SW480 (cell line): Measurements from ENCODE around the gene SORL1.
"Not testable (repeated sequence)": the region's sequence is repeated elsewhere in the genome, so short reads cannot be mapped to it uniquely, and the experiment has no call there.

ENCODE experiments used
- DNase-seq: peaks from one replicate; pipeline ENCODE4 v3.0.0-alpha.2; 2016; ENCODE audit warnings: low spot score

Gene SORL1

GRCh38 chr11:121474680-121475079 lies 22.6 kb downstream of the SORL1 start:
- DNase-seq = no peak

DNA sequence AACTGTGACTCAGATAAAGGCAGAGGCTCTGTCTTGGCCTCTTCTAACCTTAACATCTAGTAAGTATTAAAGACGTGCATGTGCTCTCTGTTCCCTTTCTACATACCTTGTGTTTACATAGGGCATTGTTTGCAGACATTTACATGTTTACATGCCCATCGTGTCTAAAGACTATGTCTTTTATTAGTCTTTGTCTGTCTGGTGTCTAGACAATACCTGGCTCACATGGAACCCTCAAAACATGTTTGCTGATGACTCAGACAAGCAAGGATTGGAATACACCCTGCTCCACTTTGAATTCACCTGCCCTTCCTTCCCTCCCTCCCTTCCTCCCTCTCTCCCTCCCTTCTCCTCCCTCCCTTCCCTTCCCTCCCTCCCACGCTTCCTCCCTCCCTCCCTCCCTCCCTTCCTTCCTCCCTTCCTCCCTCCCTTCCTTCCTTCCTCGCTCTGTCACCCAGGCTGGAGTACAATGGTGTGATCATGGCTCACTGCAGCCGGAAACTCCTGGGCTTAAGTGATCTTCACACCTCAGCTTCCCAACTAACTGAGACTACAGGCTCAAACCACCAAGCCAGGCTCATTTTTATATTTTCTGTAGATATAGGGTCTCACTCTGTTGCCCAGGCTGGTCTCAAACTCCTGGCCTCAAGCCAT lies 24.4 kb downstream of the SORL1 start:
- DNase-seq = peak; percentile 76

- no peak for DNase-seq
These were observed 26.2 kb downstream of the SORL1 start for GRCh38 chr11:121478226-121478894.

DNA sequence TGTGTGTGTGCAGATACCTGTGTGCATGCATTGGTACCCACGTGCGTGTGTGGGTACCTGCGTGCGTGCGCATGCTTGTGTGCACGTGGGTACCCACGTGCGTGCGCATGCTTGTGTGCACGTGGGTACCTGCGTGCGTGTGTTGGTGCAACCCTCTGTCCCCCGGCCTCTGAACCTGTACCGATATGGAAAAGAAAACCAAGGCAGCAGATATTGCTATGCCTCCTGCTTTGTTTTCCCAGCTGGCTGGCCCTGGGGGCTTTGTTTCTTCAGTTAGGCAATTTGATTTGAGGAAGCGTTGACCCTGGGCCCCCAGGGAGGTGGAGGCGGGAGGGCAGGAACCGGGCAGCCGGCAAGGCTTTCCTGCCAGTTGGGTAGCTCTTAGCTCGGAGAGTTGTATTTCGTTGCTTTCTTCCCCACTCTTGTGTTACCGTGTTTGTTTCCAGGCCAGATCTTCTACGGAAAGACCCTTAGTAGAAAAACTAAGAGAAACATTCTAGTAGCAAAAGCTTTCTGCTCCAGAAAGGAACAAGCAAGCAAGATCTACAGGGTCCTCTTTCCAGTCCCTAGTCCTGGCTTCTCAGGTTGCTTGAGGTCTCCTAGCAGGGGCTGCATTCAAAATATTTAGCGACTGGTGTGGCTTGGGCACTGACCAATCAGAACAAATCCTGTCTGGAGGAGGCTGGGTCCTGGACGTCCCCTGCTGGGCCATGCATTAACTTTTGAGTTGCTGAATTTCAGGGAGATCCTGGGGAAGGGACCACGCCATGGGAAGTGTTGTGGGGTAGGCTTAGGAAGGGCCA lies 27.0 kb downstream of the SORL1 start:
- no peak for DNase-seq

GRCh38 chr11:121479698-121480238 lies 27.7 kb downstream of the SORL1 start:
- no peak for DNase-seq

DNA sequence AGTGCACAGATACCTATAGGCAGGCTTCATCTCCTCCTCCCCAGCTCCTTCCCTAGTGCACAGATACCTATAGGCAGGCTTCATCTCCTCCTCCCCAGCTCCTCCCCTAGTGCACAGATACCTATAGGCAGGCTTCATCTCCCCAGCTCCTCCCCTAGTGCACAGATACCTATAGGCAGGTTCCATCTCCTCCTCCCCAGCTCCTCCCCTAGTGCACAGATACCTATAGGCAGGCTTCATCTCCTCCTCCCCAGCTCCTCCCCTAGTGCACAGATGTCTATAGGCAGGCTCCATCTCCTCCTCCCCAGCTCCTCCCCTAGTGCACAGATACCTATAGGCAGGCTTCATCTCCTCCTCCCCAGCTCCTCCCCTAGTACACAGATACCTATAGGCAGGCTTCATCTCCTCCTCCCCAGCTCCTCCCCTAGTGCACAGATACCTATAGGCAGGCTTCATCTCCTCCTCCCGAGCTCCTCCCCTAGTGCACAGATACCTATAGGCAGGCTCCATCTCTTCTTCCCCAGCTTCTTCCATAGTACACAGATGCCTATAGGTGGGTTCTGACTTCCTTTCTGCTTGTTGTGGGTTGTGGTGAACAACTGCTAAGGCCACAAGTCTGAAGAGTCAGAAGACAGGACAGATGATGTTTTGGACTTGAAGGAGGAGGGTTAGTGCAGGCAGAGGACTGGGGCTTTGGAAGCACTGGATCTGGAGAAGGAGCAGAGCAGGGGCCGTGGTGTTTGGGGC lies 29.5 kb downstream of the SORL1 start:
- not testable (repeated sequence) for DNase-seq

- no peak for DNase-seq
These were observed 30.4 kb downstream of the SORL1 start for GRCh38 chr11:121482231-121483129.

DNA sequence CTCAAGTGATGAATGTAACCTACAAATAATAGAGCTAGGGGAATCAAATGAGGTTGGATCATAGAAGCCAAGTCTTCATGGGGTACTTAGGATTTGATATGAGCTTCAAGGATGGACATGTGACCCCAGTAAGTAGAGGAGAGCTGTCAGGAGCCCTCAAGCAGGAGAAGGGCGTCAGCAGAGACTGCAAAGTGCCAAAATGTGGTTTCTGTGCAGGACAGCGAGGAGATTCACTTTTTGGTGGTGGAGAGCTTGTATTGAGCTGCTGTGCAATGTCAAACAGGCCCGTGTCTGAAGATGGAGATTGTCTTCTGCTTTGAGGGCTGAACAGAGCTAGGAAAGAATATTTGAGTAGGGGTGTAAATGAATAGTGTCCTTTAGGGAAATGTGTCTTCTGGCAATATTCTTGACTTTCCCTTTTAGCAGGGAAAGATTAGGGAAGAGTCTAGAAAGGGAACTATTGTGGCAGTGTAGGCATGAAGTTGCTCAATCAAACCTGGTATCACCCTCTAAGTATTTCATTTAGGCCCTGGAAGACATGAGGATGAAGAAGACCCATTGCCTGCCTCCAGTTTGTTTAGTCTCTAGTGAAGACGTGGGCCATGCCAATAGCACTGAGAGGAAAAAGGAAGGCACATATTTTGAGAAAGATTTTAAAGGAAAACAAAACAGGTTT lies 31.8 kb downstream of the SORL1 start:
- DNase-seq = no peak

DNA sequence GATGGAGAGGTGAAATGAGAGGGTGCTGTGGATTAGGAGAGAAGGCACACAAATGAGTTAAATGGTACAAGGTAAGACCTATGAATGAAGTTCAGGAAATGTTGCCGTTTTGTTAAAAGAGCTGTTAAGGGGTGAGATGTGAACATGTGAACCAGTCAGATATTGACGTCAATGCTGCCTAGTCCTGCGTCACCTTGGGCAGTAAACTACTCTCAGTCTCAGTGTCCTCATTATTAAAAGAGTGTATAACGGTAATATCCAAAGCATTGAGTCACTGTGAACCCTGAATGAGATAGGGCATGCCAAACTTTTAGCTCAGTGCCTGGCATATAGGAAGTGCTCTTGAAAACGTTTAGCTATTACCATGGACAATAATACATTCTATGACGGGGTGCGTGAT lies 33.1 kb downstream of the SORL1 start:
- DNase-seq = no peak

DNA sequence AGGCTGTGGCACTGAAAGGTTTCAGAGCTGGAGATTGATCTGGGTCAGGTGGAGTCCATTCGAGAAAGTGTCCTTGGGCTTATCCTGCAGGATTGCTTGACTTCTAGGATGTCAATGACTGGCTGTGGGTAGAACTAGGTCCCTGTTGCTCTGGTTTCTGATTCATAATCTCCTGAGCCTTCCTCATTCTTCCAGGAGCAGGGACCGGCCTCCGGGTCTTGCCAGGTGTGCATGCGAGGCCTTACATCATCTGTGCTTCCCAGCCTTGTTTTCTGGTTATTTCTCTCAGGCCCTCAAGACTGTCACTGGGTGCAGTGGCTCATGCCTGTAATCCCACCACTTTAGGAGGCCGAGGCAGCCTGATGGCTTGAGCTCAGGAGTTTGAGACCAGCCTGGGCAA lies 33.9 kb downstream of the SORL1 start:
- no peak for DNase-seq

DNA sequence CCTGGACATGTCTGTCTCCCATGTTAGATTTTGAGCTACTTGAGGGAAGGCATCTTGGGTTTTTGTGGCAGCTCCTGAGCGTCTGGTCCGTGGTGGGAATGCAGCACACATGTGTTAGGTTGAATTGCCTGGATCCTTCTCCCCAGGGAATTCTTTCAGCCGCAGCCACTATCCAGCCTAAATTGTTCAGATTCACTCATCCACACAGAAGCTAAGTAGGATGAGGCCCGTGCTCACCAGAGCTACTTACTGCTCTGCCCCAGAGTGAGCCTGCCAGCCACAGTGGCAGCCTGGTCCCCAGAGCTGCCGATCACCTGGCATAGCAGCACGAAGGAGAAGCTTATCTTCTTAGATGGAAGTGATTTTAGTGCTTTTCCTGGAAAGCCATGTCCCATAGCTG lies 35.1 kb downstream of the SORL1 start:
- no peak for DNase-seq

DNA sequence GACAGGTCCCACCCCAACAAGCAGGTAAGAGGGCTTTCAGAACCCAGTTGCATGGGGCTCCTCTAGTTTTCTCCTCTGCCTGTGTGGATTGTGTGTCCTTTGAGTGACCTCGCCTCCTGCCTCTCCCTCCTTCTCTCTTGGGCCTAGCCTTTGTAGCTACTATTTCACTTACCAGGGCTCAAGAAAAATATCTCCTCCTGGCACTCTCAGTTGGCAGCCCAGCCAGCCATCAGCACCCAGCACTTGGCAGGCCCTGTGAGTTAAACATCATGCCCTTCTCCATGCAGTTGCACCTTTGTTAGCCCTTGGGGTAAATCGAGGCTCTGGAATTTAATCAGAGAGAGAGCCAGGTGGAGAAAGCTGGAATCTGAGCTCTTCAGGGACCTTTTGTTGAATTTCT lies 36.1 kb downstream of the SORL1 start:
- no peak for DNase-seq

DNA sequence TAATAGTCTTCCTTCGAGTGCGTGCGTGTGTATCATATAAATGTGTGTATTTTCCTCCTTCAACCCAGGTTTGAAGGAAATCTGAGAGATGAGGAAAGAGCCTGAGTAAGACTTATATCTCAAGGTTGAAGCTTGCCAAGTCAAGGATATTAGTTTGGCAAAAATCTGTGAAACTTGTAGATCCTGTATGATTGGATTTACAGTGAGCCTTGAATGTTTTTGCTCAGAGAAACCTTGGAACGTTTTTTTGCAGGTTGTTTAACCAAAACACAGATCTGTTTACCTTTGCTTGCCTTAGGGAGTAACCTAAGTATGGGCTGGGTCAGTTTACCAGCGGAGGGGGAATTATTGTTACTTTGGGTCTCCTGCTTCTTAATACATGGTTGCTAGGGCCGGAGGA lies 36.5 kb downstream of the SORL1 start:
- DNase-seq = no peak

GRCh38 chr11:121489823-121490222 lies 37.7 kb downstream of the SORL1 start:
- no peak for DNase-seq

GRCh38 chr11:121494355-121495099 lies 42.4 kb downstream of the SORL1 start:
- no peak for DNase-seq

GRCh38 chr11:121497176-121497998 lies 45.3 kb downstream of the SORL1 start:
- no peak for DNase-seq

DNA sequence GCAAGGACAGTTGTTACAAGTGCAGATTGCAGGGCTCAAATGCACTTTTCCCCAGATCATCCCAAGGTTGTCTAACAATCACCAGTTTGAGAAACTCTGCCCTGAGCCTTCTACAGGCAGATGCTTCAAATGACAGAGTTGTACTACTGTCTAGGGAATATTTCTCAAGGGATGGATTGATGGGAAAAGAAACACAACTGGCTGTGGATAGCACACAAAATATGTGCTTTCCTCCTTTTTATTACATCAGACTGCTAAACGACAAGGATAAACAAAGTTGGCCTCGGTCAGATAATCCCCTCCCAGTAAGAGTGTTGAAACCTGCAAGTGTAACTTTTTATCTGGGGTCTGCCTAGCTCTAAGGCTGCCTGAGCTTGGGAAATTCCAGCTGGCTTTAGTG lies 47.3 kb downstream of the SORL1 start:
- no peak for DNase-seq

GRCh38 chr11:121500275-121500674 lies 48.2 kb downstream of the SORL1 start:
- no peak for DNase-seq

DNA sequence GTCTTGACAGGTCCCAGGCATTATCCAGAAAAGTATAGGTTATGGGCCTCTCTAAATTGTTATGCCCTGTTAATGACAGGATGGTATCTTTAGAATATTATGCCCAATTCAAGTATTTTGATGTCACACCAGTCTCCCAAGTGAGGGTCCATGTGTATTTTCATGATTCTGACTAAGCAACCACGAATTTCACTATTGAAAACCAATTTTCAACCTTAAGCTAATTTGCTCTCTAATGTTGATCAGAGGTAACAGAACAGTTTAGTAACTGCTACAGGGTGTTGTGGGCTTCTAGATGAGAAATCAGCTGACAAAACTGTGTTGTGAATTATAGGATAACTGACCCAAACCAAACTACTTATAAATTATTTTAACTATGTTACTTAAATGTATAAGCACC lies 48.6 kb downstream of the SORL1 start:
- DNase-seq = no peak
